GM10248 (cell line): Measurements from ENCODE around the gene PGBD5.

ENCODE experiments used
- CTCF ChIA-PET: fragments of 300-600 bp; sonication (Branson Sonifier 250); formaldehyde crosslinking; extraction: SDS; loops from one replicate; lab custom pipeline; 2021; ENCODE audit warnings: antibody characterized with exemption; lab: Yijun Ruan, JAX
- POLR2A ChIA-PET: fragments of 350-650 bp; sonication (Branson Sonifier 250); formaldehyde crosslinking; extraction: SDS; loops from one replicate; lab custom pipeline; 2020; ENCODE audit warnings: antibody characterized with exemption; lab: Yijun Ruan, JAX
- DNase-seq: peaks from one replicate; pipeline ENCODE4 v3.0.0; 2012; ENCODE audit errors: extremely low spot score
- TF ChIP-seq, protein P1 (sequence below): IDR thresholded peaks from 2 replicates; pipeline ENCODE4 v1.5.1; 2012; ENCODE audit warnings: mild to moderate bottlenecking, low read depth; ENCODE audit errors: extremely low read depth, missing control alignments, control extremely low read depth

The PGBD5 gene

DNA sequence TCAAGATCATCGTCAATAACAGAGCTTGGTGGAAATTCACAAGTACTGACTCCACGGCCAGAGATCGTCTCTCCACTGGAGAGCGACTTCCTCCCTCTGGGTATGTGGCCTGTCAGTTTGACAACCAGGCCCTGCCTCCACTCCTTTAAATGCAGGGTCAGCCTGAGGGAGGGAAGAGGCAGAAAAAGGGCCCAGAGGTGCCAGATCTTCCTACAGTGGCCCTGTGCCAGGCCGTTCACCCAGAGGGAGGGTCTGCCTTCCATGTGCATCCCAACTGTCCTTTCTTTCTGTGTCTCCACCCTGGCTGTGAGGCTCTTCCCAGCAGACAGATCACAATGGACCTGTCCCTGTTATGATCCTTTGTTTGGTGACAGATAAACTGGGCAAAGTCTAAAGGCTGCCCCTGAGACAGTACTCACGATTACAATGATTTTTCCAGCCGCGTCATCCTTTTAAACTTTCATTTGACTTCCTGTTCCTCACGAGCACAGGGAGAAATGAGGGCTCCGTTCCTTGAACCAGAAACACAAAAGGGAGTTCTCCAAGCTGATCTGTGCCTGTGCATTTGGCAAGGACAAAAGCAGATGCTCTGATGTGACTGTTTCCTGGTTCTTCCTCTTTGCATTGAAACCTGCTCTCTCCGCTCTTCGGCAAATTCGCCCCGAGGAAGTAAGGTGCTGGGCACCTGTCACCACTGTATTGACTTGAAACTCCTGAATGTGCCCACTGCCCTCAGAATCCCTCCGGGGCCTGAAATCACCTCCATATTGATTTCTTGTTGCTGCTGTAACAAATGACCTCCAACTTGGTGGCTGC is 126.7 kb downstream of the PGBD5 start:
- ChIA-PET POLR2A (no interaction called here), CTCF (no interaction called here)
- TF ChIP-seq, protein P1, sequence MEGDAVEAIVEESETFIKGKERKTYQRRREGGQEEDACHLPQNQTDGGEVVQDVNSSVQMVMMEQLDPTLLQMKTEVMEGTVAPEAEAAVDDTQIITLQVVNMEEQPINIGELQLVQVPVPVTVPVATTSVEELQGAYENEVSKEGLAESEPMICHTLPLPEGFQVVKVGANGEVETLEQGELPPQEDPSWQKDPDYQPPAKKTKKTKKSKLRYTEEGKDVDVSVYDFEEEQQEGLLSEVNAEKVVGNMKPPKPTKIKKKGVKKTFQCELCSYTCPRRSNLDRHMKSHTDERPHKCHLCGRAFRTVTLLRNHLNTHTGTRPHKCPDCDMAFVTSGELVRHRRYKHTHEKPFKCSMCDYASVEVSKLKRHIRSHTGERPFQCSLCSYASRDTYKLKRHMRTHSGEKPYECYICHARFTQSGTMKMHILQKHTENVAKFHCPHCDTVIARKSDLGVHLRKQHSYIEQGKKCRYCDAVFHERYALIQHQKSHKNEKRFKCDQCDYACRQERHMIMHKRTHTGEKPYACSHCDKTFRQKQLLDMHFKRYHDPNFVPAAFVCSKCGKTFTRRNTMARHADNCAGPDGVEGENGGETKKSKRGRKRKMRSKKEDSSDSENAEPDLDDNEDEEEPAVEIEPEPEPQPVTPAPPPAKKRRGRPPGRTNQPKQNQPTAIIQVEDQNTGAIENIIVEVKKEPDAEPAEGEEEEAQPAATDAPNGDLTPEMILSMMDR: no peak
- DNase-seq: no peak

DNA sequence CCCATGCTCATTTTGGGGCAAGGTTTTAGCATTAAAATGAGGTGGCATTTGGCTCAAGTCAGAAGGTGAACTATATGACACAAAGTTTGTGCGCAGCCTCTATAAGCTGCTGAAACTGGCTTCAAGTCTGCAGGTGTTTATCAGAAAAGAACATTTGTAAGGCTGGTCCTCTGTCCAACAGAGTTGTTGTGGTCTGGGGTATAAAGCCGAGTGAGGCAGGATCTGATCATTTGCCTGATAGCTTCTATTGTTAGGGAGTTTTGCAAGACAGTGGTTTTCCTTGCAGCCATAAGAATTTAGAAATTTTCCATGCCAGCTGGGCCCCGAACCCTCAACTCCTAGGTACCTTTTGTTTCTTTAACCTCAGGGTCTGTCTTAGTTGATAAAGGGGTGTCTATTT is 130.8 kb downstream of the PGBD5 start:
- TF ChIP-seq, protein P1: no peak
- POLR2A ChIA-PET: no interaction called here
- no peak for DNase-seq
- CTCF ChIA-PET: no interaction called here

DNA sequence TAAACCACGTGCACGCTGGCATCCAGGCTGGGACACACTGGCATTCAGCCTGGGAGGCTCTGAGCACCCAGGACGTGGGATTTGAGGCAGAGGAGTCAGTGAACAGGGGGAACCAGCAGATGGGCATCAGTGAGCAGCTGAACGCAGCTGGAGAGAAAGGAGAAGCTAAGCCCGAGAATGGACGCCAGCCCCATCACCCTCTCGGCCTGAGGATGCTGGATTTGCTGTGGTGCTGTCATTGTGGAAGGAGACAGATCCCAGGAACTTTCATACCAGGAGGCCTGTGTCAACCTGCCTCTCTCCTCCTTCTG is 132.8 kb downstream of the PGBD5 start:
- ChIA-PET CTCF (interaction anchor here (1.4 kb wide), 1 partner anchor 12 kb away, joined by 6 read pairs; no protein-coding TSS in a partner anchor), POLR2A (no interaction called here)

DNA sequence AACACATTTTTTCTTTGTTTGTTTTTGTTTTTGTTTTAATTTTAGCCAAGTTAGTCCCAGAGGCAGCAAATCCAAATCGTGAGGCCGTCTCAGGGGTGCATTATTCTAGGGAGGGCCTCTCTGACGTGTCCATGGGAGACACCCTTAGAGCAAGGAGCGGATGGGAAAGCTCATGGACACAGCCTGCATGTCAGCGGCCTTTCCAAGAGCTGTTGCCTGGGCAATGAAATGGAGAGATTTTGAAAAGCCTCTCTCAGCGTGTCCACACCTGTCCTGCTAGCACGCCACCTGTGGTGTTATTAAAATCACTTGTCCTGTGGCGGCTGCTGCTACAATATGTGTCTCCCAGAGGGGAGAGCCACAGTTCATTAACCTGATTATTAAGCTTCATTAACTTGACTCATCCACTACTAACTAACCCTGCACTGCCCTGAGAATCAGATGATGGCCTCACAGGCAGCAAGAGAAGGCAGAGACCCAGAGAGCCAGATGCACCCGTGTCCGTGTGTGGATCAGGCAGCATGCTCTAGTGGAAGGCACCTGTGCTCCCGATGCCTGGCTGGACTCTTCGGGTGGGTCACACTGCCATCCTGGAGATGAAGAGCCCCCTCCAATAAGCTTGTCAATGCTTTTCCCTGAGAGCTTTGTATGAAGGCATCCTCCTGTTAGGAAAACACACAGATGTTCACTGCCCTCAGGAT is 133.3 kb downstream of the PGBD5 start:
- CTCF ChIA-PET: interaction anchor here (1.4 kb wide), 1 partner anchor 12 kb away, joined by 6 read pairs; no protein-coding TSS in a partner anchor
- TF ChIP-seq, protein P1: no peak
- DNase-seq: no peak
- POLR2A ChIA-PET: no interaction called here

More for the DNA sequence above, 132.8 kb downstream of the PGBD5 start:
- TF ChIP-seq, protein P1: no peak
- no peak for DNase-seq

DNA sequence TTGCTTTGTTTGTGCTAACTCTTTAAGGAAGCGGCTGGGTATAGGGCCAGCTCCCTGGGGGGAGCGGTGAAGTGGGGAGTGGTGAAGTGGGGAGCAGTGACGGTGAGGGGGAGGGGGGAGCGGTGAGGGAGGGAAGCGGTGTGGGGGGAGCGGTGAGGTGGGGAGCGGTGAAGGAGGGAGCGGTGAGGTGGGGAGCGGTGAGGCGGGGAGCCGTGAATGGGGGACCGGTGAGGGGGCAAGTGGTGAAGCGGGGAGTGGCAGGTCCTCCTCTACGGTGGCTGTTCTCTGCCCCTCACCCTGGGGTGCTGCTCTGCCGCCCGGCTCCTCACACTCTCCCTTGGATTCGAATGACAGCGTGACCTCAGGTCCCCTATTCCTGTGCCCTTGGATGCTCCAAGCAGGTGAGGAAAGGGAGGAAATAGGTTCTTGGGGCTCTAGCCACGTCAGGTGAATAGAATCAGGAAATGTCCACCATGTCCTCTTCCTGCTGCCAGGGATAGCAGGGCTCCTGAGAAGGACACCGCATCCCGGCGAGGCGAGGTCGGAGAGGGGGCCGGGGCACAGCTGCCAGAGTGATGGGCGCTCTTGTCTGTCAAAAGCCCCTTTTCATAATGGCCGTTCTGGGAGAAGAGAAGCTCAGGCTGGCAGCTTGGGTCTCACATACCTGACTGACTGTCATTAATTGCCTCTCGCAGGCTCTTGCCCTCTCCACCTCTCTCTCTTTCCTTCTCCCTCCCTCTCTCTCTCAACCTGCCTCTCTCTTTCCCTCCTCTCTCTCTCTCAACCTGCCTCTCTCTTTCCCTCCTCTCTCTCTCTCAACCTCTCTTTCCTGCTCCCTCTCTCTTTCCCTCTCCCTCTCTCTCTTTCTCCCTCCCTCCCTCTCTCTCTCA is 134.2 kb downstream of the PGBD5 start:
- ChIA-PET POLR2A (no interaction called here), CTCF (interaction anchor here (1.4 kb wide), 1 partner anchor 13 kb away, joined by 6 read pairs; no protein-coding TSS in a partner anchor)
- no peak for DNase-seq

More for the DNA sequence above, 134.2 kb downstream of the PGBD5 start:
- TF ChIP-seq, protein P1: no peak
